HEK293 (cell line): Measurements from ENCODE around the gene B4GALNT4.
"Not testable (repeated sequence)": the region's sequence is repeated elsewhere in the genome, so short reads cannot be mapped to it uniquely, and the experiment has no call there.

Experiments
- ZBTB48 ChIP-seq: fragments of 450-650 bp; formaldehyde crosslinking; IDR thresholded peaks from 2 replicates; pipeline ENCODE4 v1.5.1; 2016; ENCODE audit warnings: missing biosample characterization, missing genetic modification characterization
- ZNF121 ChIP-seq: fragments of 450-650 bp; formaldehyde crosslinking; IDR thresholded peaks from 2 replicates; pipeline ENCODE4 v1.5.1; 2016; ENCODE audit warnings: missing biosample characterization, missing genetic modification characterization
- ZNF701 ChIP-seq: fragments of 450-650 bp; formaldehyde crosslinking; IDR thresholded peaks from 2 replicates; pipeline ENCODE4 v1.5.1; 2016; ENCODE audit warnings: missing biosample characterization, missing genetic modification characterization
- ZNF791 ChIP-seq: fragments of 450-650 bp; formaldehyde crosslinking; IDR thresholded peaks from 2 replicates; pipeline ENCODE4 v1.5.1; 2016; ENCODE audit warnings: missing biosample characterization, missing genetic modification characterization
- ZXDB ChIP-seq: fragments of 450-650 bp; formaldehyde crosslinking; IDR thresholded peaks from 2 replicates; pipeline ENCODE4 v1.5.1; 2016; ENCODE audit warnings: missing biosample characterization, missing genetic modification characterization
- TF ChIP-seq, protein P1 (sequence below): fragments of 450-650 bp; formaldehyde crosslinking; IDR thresholded peaks from 2 replicates; pipeline ENCODE4 v1.5.1; 2016; ENCODE audit warnings: missing biosample characterization, missing genetic modification characterization, low read depth
- TF ChIP-seq, protein P2 (sequence below): fragments of 450-650 bp; formaldehyde crosslinking; IDR thresholded peaks from 2 replicates; pipeline ENCODE4 v1.5.1; 2016; ENCODE audit warnings: missing biosample characterization, missing genetic modification characterization
- TF ChIP-seq, protein P3 (sequence below): fragments of 450-650 bp; formaldehyde crosslinking; conservative IDR thresholded peaks from 2 replicates; pipeline ENCODE4 v1.5.1; 2016; ENCODE audit warnings: low read depth, missing biosample characterization, missing genetic modification characterization
- TF ChIP-seq, protein P4 (sequence below): fragments of 450-650 bp; formaldehyde crosslinking; IDR thresholded peaks from 2 replicates; pipeline ENCODE4 v1.5.1; 2016; ENCODE audit warnings: missing biosample characterization, missing genetic modification characterization

DNA sequence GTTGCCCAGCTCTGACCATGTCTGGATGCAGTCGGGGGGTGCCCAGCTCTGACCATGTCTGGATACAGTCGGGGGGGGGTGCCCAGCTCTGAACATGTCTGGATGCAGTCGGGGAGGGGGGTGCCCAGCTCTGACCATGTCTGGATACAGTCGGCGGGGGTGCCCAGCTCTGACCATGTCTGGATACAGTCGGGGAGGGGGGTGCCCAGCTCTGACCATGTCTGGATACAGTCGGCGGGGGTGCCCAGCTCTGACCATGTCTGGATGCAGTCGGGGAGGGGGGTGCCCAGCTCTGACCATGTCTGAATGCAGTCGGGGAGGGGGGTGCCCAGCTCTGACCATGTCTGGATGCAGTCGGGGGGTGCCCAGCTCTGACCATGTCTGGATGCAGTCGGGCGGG lies 41.4 kb downstream of the B4GALNT4 start:
- TF ChIP-seq, protein P1, sequence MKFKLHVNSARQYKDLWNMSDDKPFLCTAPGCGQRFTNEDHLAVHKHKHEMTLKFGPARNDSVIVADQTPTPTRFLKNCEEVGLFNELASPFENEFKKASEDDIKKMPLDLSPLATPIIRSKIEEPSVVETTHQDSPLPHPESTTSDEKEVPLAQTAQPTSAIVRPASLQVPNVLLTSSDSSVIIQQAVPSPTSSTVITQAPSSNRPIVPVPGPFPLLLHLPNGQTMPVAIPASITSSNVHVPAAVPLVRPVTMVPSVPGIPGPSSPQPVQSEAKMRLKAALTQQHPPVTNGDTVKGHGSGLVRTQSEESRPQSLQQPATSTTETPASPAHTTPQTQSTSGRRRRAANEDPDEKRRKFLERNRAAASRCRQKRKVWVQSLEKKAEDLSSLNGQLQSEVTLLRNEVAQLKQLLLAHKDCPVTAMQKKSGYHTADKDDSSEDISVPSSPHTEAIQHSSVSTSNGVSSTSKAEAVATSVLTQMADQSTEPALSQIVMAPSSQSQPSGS (tag by site-specific recombination): not testable (repeated sequence)
- TF ChIP-seq, protein P2, sequence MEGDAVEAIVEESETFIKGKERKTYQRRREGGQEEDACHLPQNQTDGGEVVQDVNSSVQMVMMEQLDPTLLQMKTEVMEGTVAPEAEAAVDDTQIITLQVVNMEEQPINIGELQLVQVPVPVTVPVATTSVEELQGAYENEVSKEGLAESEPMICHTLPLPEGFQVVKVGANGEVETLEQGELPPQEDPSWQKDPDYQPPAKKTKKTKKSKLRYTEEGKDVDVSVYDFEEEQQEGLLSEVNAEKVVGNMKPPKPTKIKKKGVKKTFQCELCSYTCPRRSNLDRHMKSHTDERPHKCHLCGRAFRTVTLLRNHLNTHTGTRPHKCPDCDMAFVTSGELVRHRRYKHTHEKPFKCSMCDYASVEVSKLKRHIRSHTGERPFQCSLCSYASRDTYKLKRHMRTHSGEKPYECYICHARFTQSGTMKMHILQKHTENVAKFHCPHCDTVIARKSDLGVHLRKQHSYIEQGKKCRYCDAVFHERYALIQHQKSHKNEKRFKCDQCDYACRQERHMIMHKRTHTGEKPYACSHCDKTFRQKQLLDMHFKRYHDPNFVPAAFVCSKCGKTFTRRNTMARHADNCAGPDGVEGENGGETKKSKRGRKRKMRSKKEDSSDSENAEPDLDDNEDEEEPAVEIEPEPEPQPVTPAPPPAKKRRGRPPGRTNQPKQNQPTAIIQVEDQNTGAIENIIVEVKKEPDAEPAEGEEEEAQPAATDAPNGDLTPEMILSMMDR (tag by site-specific recombination): not testable (repeated sequence)
- TF ChIP-seq ZXDB (tag by site-specific recombination); ZBTB48 (tag by site-specific recombination); ZNF121; ZNF701 (tag by site-specific recombination); ZNF791 (tag by site-specific recombination): not testable (repeated sequence)
- TF ChIP-seq, protein P3, sequence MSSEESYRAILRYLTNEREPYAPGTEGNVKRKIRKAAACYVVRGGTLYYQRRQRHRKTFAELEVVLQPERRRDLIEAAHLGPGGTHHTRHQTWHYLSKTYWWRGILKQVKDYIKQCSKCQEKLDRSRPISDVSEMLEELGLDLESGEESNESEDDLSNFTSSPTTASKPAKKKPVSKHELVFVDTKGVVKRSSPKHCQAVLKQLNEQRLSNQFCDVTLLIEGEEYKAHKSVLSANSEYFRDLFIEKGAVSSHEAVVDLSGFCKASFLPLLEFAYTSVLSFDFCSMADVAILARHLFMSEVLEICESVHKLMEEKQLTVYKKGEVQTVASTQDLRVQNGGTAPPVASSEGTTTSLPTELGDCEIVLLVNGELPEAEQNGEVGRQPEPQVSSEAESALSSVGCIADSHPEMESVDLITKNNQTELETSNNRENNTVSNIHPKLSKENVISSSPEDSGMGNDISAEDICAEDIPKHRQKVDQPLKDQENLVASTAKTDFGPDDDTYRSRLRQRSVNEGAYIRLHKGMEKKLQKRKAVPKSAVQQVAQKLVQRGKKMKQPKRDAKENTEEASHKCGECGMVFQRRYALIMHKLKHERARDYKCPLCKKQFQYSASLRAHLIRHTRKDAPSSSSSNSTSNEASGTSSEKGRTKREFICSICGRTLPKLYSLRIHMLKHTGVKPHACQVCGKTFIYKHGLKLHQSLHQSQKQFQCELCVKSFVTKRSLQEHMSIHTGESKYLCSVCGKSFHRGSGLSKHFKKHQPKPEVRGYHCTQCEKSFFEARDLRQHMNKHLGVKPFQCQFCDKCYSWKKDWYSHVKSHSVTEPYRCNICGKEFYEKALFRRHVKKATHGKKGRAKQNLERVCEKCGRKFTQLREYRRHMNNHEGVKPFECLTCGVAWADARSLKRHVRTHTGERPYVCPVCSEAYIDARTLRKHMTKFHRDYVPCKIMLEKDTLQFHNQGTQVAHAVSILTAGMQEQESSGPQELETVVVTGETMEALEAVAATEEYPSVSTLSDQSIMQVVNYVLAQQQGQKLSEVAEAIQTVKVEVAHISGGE (tag by site-specific recombination): not testable (repeated sequence)
- TF ChIP-seq, protein P4, sequence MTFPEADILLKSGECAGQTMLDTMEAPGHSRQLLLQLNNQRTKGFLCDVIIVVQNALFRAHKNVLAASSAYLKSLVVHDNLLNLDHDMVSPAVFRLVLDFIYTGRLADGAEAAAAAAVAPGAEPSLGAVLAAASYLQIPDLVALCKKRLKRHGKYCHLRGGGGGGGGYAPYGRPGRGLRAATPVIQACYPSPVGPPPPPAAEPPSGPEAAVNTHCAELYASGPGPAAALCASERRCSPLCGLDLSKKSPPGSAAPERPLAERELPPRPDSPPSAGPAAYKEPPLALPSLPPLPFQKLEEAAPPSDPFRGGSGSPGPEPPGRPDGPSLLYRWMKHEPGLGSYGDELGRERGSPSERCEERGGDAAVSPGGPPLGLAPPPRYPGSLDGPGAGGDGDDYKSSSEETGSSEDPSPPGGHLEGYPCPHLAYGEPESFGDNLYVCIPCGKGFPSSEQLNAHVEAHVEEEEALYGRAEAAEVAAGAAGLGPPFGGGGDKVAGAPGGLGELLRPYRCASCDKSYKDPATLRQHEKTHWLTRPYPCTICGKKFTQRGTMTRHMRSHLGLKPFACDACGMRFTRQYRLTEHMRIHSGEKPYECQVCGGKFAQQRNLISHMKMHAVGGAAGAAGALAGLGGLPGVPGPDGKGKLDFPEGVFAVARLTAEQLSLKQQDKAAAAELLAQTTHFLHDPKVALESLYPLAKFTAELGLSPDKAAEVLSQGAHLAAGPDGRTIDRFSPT (tag by site-specific recombination): not testable (repeated sequence)
